ENCODE measurements around the gene THRB. TPM values are rescaled to one million over a fixed set of nuclear protein-coding genes. Genes with fewer than 3 reads are reported as not detected.

Gene THRB
- total RNA-seq, 2 experiments from 2014 or later, result not detected

- Mint-ChIP-seq H3K36me3 (no peaks in the 10 kb centered on the region), H3K27ac (no peak overlapping the region), H3K4me1 (peaks cover 3% of the 10 kb centered on the region), H3K9me3 (no peaks in the 10 kb centered on the region), H3K4me3 (no peak overlapping the region), H3K27me3 (no peaks in the 10 kb centered on the region)
- no peak for DNase-seq
Measured at GRCh38 chr3:24137334-24137733, 357.3 kb downstream of the THRB start.

GRCh38 chr3:24136624-24137310, 357.9 kb downstream of the THRB start:
- Mint-ChIP-seq H3K4me3 (no peak overlapping the region), H3K27ac (no peak overlapping the region), H3K36me3 (no peaks in the 10 kb centered on the region), H3K4me1 (peaks cover 3% of the 10 kb centered on the region), H3K9me3 (no peaks in the 10 kb centered on the region), H3K27me3 (no peaks in the 10 kb centered on the region)
- DNase-seq, result no peak

- Mint-ChIP-seq H3K9me3 (no peaks in the 10 kb centered on the region), H3K27me3 (no peaks in the 10 kb centered on the region), H3K4me3 (no peak overlapping the region), H3K27ac (no peak overlapping the region), H3K36me3 (no peaks in the 10 kb centered on the region), H3K4me1 (peaks cover 3% of the 10 kb centered on the region)
- DNase-seq, result no peak
Measured at GRCh38 chr3:24135280-24135679, 359.4 kb downstream of the THRB start.

GRCh38 chr3:24133942-24134341, 360.7 kb downstream of the THRB start:
- Mint-ChIP-seq H3K36me3 (no peaks in the 10 kb centered on the region), H3K4me1 (peaks cover 3% of the 10 kb centered on the region), H3K9me3 (no peaks in the 10 kb centered on the region), H3K27ac (no peak overlapping the region), H3K4me3 (no peak overlapping the region), H3K27me3 (no peaks in the 10 kb centered on the region)
- no peak for DNase-seq

GRCh38 chr3:24133436-24133835, 361.2 kb downstream of the THRB start:
- Mint-ChIP-seq H3K9me3 (no peaks in the 10 kb centered on the region), H3K4me1 (peaks cover 3% of the 10 kb centered on the region), H3K27me3 (no peaks in the 10 kb centered on the region), H3K36me3 (no peaks in the 10 kb centered on the region), H3K4me3 (no peak overlapping the region), H3K27ac (no peak overlapping the region)
- DNase-seq, result no peak

- Mint-ChIP-seq H3K27ac (no peak overlapping the region), H3K4me1 (no peaks in the 10 kb centered on the region), H3K27me3 (no peaks in the 10 kb centered on the region), H3K4me3 (no peak overlapping the region), H3K9me3 (no peaks in the 10 kb centered on the region), H3K36me3 (no peaks in the 10 kb centered on the region)
- no peak for DNase-seq
Measured at GRCh38 chr3:24129549-24129948, 365.1 kb downstream of the THRB start.

GRCh38 chr3:24128199-24129005, 366.2 kb downstream of the THRB start:
- no peak for DNase-seq
- Mint-ChIP-seq H3K9me3 (no peaks in the 10 kb centered on the region), H3K4me1 (no peaks in the 10 kb centered on the region), H3K27ac (no peak overlapping the region), H3K36me3 (no peaks in the 10 kb centered on the region), H3K4me3 (no peak overlapping the region), H3K27me3 (no peaks in the 10 kb centered on the region)

- Mint-ChIP-seq H3K9me3 (no peaks in the 10 kb centered on the region), H3K4me1 (no peaks in the 10 kb centered on the region), H3K4me3 (no peak overlapping the region), H3K27me3 (no peaks in the 10 kb centered on the region), H3K36me3 (no peaks in the 10 kb centered on the region), H3K27ac (no peak overlapping the region)
- DNase-seq, result no peak
Measured at GRCh38 chr3:24123596-24123995, 371.1 kb downstream of the THRB start.

GRCh38 chr3:24120434-24120833, 374.2 kb downstream of the THRB start:
- Mint-ChIP-seq H3K27me3 (peaks cover 2% of the 10 kb centered on the region), H3K4me3 (no peak overlapping the region), H3K9me3 (no peaks in the 10 kb centered on the region), H3K4me1 (no peaks in the 10 kb centered on the region), H3K27ac (no peak overlapping the region), H3K36me3 (no peaks in the 10 kb centered on the region)
- no peak for DNase-seq

GRCh38 chr3:24119321-24119751, 375.3 kb downstream of the THRB start:
- DNase-seq, result no peak
- peaks cover 2% of the 10 kb centered on the region for H3K27me3 Mint-ChIP-seq
- no peak overlapping the region for H3K27ac Mint-ChIP-seq
- no peaks in the 10 kb centered on the region for H3K36me3 Mint-ChIP-seq
- H3K9me3 Mint-ChIP-seq, result no peaks in the 10 kb centered on the region
- H3K4me3 Mint-ChIP-seq, result no peak overlapping the region
- no peaks in the 10 kb centered on the region for H3K4me1 Mint-ChIP-seq

- H3K27ac Mint-ChIP-seq, result no peak overlapping the region
- H3K36me3 Mint-ChIP-seq, result no peaks in the 10 kb centered on the region
- H3K9me3 Mint-ChIP-seq, result no peaks in the 10 kb centered on the region
- H3K27me3 Mint-ChIP-seq, result peaks cover 2% of the 10 kb centered on the region
- H3K4me3 Mint-ChIP-seq, result no peak overlapping the region
- DNase-seq, result no peak
- H3K4me1 Mint-ChIP-seq, result no peaks in the 10 kb centered on the region
Measured at GRCh38 chr3:24117508-24117907, 377.1 kb downstream of the THRB start.

GRCh38 chr3:24111711-24112110, 382.9 kb downstream of the THRB start:
- Mint-ChIP-seq H3K36me3 (no peaks in the 10 kb centered on the region), H3K4me1 (no peaks in the 10 kb centered on the region), H3K27ac (no peak overlapping the region), H3K4me3 (no peak overlapping the region), H3K9me3 (no peaks in the 10 kb centered on the region), H3K27me3 (peaks cover 8% of the 10 kb centered on the region)
- no peak for DNase-seq

- DNase-seq, result no peak
- Mint-ChIP-seq H3K4me1 (no peaks in the 10 kb centered on the region), H3K27me3 (peaks cover 6% of the 10 kb centered on the region), H3K9me3 (no peaks in the 10 kb centered on the region), H3K27ac (no peak overlapping the region), H3K36me3 (no peaks in the 10 kb centered on the region), H3K4me3 (no peak overlapping the region)
Measured at GRCh38 chr3:24110051-24110450, 384.6 kb downstream of the THRB start.

GRCh38 chr3:24101676-24102168, 392.9 kb downstream of the THRB start:
- H3K36me3 Mint-ChIP-seq, result no peaks in the 10 kb centered on the region
- H3K4me3 Mint-ChIP-seq, result no peak overlapping the region
- no peak overlapping the region for H3K27ac Mint-ChIP-seq
- peaks cover 5% of the 10 kb centered on the region for H3K27me3 Mint-ChIP-seq
- H3K4me1 Mint-ChIP-seq, result no peaks in the 10 kb centered on the region
- H3K9me3 Mint-ChIP-seq, result no peaks in the 10 kb centered on the region
- no peak for DNase-seq

- no peak overlapping the region for H3K4me3 Mint-ChIP-seq
Measured at GRCh38 chr3:24100696-24101402, 393.8 kb downstream of the THRB start.

More at GRCh38 chr3:24100696-24101402, 393.8 kb downstream of the THRB start:
- Mint-ChIP-seq H3K4me1 (no peaks in the 10 kb centered on the region), H3K9me3 (no peaks in the 10 kb centered on the region), H3K27ac (no peak overlapping the region), H3K27me3 (peaks cover 7% of the 10 kb centered on the region), H3K36me3 (no peaks in the 10 kb centered on the region)
- no peak for DNase-seq
